ENCODE data around the gene SRMS. TPM values are rescaled to one million over a fixed set of nuclear protein-coding genes. Genes with fewer than 3 reads are reported as not detected.
"Not testable (repeated sequence)": the region's sequence is repeated elsewhere in the genome, so short reads cannot be mapped to it uniquely, and the experiment has no call there.

SRMS gene
- total RNA-seq, 1 donor from 2014 or later: not detected

DNA sequence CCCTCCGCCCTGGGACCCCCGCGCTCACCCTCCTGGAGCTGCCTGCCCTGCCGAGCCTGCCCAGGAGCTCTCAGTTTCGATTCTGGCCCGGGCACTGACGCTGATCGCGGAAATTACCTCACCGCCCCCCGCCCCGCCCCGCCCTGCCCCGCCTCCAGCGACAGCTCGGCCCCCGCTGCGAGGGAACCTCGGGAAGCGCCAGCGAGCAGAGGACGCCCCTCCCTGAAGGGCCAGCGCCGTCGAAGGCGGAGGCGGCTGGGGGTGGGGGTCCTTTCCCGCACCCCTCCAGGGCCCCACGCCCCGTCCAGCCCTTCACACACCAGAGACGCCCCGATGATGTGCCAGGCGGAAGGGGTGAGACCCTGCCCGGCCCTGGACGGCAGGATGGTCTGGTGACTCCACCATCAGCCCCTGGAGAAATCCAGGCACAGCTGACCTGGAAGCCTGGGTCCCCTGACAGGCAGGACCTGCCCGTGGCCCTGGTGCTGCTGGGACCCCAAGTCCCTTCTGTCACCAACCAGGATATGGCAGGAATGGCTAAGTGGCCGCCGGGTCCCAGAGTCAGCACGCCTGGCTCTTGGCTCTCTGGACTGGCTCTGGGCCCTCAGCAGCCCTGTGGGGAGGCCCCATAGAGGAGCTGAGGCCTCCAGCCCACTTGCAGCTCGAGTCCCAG lies 26.7 kb upstream of the SRMS start, which contains the start of gene HELZ2:
Gene HELZ2, minus strand, starts transcription at position 84 of the 673 bp plus-strand sequence. CDS start 1,854 bp downstream, outside the sequence.
- TF ChIP-seq, protein P1, sequence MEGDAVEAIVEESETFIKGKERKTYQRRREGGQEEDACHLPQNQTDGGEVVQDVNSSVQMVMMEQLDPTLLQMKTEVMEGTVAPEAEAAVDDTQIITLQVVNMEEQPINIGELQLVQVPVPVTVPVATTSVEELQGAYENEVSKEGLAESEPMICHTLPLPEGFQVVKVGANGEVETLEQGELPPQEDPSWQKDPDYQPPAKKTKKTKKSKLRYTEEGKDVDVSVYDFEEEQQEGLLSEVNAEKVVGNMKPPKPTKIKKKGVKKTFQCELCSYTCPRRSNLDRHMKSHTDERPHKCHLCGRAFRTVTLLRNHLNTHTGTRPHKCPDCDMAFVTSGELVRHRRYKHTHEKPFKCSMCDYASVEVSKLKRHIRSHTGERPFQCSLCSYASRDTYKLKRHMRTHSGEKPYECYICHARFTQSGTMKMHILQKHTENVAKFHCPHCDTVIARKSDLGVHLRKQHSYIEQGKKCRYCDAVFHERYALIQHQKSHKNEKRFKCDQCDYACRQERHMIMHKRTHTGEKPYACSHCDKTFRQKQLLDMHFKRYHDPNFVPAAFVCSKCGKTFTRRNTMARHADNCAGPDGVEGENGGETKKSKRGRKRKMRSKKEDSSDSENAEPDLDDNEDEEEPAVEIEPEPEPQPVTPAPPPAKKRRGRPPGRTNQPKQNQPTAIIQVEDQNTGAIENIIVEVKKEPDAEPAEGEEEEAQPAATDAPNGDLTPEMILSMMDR (IDR thresholded peaks at IDR 0.05): no peak
- H3K36me3 Mint-ChIP-seq (ENCODE audit: unreplicated experiment): no peaks in the 10 kb centered on the region
- H3K4me3 Mint-ChIP-seq (ENCODE audit: unreplicated experiment): peak within 1 kb of the TSS; percentile 76
- peak; percentile 90 for DNase-seq (ENCODE audit: extremely low spot score, unreplicated experiment)
- peak within 1 kb of the TSS; percentile 57 for H3K27ac Mint-ChIP-seq (ENCODE audit: unreplicated experiment)
- no peaks in the 10 kb centered on the region for H3K27me3 Mint-ChIP-seq (ENCODE audit: unreplicated experiment)
- H3K9me3 Mint-ChIP-seq (ENCODE audit: unreplicated experiment): no peaks in the 10 kb centered on the region
- peaks cover 15% of the 10 kb centered on the region for H3K4me1 Mint-ChIP-seq (ENCODE audit: unreplicated experiment)

DNA sequence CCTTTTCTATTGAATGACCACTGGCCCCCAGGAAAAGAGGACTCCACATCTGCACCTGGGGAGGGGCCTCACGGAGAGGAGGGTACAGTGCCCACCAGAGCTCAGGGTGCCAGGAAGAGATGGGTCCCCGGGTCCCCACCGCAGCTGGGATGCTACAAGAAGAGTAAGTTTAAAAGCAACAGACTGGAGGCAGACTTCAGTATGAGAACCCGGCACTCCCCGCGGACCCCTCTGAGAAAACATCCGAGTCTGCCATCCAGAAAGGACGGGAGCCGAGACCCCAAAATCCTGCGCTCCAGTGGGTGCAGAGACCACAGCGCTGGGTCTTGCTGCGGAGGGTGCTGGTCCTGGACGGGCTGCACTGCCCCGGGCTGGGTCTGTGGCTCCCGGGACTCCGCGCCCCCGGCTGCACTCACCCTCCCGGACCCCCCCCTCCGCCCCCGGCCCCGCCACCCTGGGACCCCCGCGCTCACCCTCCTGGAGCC lies 26.1 kb upstream of the SRMS start:
- peaks cover 15% of the 10 kb centered on the region for H3K4me1 Mint-ChIP-seq (ENCODE audit: unreplicated experiment)
- H3K27ac Mint-ChIP-seq (ENCODE audit: unreplicated experiment): peak overlapping the region; percentile 57
- no peak for DNase-seq (ENCODE audit: extremely low spot score, unreplicated experiment)
- no peaks in the 10 kb centered on the region for H3K36me3 Mint-ChIP-seq (ENCODE audit: unreplicated experiment)
- TF ChIP-seq, protein P1 (IDR thresholded peaks at IDR 0.05): no peak
- peak overlapping the region; percentile 76 for H3K4me3 Mint-ChIP-seq (ENCODE audit: unreplicated experiment)
- H3K9me3 Mint-ChIP-seq (ENCODE audit: unreplicated experiment): no peaks in the 10 kb centered on the region
- H3K27me3 Mint-ChIP-seq (ENCODE audit: unreplicated experiment): no peaks in the 10 kb centered on the region

DNA sequence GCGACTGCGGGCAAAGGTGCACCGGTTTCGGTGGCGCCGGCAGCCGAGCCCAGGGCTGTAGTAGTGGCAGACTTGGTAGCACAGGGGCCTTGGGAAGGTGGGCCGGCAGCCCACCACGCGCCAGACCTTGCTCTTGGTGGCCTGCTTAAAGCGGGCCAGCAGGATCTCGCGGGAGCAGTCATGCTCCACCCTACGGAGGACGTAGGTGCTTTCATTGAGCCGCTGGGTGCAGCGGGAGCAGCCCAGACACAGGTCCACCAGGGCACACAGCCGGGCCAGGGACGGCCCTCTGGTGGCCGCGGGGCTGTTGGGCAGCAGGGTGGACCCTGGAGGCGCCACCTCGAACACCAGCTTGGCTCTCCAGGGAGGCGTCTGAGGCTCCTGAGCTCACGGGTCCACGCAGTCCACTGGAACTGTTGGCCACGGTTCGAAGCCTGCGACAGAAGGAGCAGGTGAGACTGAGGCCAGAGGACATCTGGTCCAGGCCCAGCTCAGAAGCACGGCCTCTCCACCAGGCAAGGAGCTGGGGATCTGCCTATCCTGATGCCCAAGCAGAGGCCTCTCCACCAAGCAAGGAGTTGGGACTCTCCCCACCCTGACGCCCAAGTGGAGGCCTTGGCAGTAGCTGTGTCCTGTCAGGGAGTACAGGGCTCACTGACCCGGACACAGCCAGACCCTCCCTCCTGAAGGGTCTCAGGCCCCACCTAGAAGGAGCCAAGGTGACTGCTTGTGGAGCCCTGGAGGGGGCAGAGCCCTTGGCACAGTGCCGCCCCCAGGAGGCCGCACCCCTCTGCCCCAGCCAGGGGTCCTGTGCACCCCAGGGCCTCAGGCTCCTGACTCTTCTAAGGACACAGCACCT lies 25.5 kb upstream of the SRMS start:
- peak overlapping the region; percentile 57 for H3K27ac Mint-ChIP-seq (ENCODE audit: unreplicated experiment)
- no peak for DNase-seq (ENCODE audit: extremely low spot score, unreplicated experiment)
- H3K36me3 Mint-ChIP-seq (ENCODE audit: unreplicated experiment): no peaks in the 10 kb centered on the region
- peak overlapping the region; percentile 76 for H3K4me3 Mint-ChIP-seq (ENCODE audit: unreplicated experiment)
- no peaks in the 10 kb centered on the region for H3K27me3 Mint-ChIP-seq (ENCODE audit: unreplicated experiment)
- TF ChIP-seq, protein P1 (IDR thresholded peaks at IDR 0.05): no peak
- H3K4me1 Mint-ChIP-seq (ENCODE audit: unreplicated experiment): peaks cover 15% of the 10 kb centered on the region
- H3K9me3 Mint-ChIP-seq (ENCODE audit: unreplicated experiment): no peaks in the 10 kb centered on the region

DNA sequence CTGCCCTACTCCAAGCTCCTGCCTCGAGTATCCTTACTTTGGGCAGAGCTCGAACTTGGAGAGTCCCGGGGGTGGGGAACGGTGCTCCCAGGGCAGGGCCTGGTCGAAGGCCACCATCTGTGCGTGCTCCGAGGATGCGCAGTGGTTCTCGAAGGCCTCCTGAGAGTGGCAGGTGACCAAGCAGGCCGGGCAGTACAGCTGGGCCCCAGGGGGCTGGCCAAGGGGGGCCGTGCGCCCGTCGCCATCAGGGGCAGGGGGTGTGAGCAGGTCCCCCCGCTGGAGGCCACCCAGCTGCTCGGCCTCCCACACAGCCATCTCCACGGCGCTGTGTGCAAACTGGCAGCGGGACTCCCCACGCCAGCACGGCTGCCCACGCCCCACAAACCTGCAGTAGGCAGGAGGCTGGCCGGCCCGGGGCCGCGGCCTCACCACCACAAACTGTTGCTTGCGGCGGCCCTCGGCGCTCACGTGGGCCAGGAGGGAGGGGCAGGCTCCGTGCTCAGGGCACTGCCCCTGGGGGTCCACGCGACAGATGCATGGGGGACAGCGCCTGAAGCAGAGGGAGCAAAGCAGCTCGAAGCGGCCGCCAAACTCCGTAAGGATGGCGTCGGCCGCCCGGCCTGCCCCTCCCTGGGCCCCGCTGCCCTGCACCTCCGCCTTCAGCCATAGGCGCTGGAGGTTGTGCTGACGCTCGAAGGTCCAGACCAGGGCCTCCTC lies 24.7 kb upstream of the SRMS start:
- H3K27ac Mint-ChIP-seq (ENCODE audit: unreplicated experiment): no peak overlapping the region
- DNase-seq (ENCODE audit: extremely low spot score, unreplicated experiment): no peak

DNA sequence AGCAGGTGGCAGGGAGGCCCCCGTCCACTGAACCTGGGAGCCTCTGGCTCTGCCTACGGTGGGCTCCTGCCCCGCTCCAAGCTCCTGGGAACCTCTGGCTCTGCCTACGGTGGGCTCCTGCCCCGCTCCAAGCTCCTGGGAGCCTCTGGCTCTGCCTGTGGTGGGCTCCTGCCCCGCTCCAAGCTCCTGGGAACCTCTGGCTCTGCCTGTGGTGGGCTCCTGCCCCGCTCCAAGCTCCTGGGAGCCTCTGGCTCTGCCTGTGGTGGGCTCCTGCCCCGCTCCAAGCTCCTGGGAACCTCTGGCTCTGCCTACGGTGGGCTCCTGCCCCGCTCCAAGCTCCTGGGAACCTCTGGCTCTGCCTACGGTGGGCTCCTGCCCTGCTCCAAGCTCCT lies 23.5 kb upstream of the SRMS start:
- not testable (repeated sequence) for H3K36me3 Mint-ChIP-seq (ENCODE audit: unreplicated experiment); H3K27ac Mint-ChIP-seq (ENCODE audit: unreplicated experiment); DNase-seq (ENCODE audit: extremely low spot score, unreplicated experiment); H3K27me3 Mint-ChIP-seq (ENCODE audit: unreplicated experiment); H3K9me3 Mint-ChIP-seq (ENCODE audit: unreplicated experiment); H3K4me3 Mint-ChIP-seq (ENCODE audit: unreplicated experiment)
- peaks cover 12% of the 10 kb centered on the region for H3K4me1 Mint-ChIP-seq (ENCODE audit: unreplicated experiment)

More for the DNA sequence above, 24.7 kb upstream of the SRMS start:
- Mint-ChIP-seq H3K4me1 (ENCODE audit: unreplicated experiment) (peaks cover 15% of the 10 kb centered on the region), H3K4me3 (ENCODE audit: unreplicated experiment) (no peak overlapping the region), H3K27me3 (ENCODE audit: unreplicated experiment) (no peaks in the 10 kb centered on the region), H3K36me3 (ENCODE audit: unreplicated experiment) (no peaks in the 10 kb centered on the region), H3K9me3 (ENCODE audit: unreplicated experiment) (no peaks in the 10 kb centered on the region)
- TF ChIP-seq, protein P1 (IDR thresholded peaks at IDR 0.05): no peak
